GM12891 (cell line): ENCODE results near the gene PPP1R15B.
A peak's percentile ranks its signal among the peaks of the same experiment; 100 is the strongest.

ENCODE experiments used
- POLR2A ChIP-seq: IDR thresholded peaks from 2 replicates; pipeline ENCODE4 v1.6.1; 2011; ENCODE audit warnings: low read depth, low read length, control low read depth
- POLR2AphosphoS5 ChIP-seq: IDR thresholded peaks from 2 replicates; pipeline ENCODE4 v1.6.1; 2011; ENCODE audit warnings: low read depth, low read length, control low read depth
- SPI1 ChIP-seq: IDR thresholded peaks from 2 replicates; pipeline ENCODE4 v1.6.1; 2011; ENCODE audit warnings: low read depth, low read length, control low read depth

GRCh38 chr1:204453141-204453772, 41.6 kb upstream of the PPP1R15B start:
- TF ChIP-seq POLR2AphosphoS5 = no peak; the same call in 1 of the 2 replicates
- no peak for TF ChIP-seq POLR2A
- 0 out of 2 replicates have a peak, but pooled peaks have one; percentile 15 for TF ChIP-seq SPI1
